ENCODE measurements around the gene LCA5L. TPM values are rescaled to one million over a fixed set of nuclear protein-coding genes. Genes with fewer than 3 reads are reported as not detected.

LCA5L gene
- total RNA-seq, 4 donors from 2014 or later: 2.3 to 7.9 (median 4.9) TPM

- Histone ChIP-seq H3K27me3 (no peaks in the 10 kb centered on the region), H3K36me3 (peaks cover 0 to 43% of the 10 kb centered on the region in 2 donors), H3K4me1 (no peaks in the 10 kb centered on the region), H3K9me3 (no peaks in the 10 kb centered on the region), H3K27ac (no peak overlapping the region), H3K4me3 (no peak overlapping the region)
- TF ChIP-seq CTCF (IDR thresholded peaks at IDR 0.05 in 4 of 5, conservative IDR thresholded peaks at IDR 0.05 in 1 of 5) (no peak), POLR2A (IDR thresholded peaks at IDR 0.05) (no peak)
- in situ Hi-C loops (cut with MboI; ENCODE audit: low sequenced_read_pairs in 4 of 4) (loop anchor here in 3 of 4 donors (10.0 to 25.0 kb wide), 2 partner anchors 73 to 211 kb away; partner anchors contain the start of gene PSMG1 (in 2 of the 3)), intact Hi-C loops (cut with DNase I; ENCODE audit: low total_unique reads) (no loop called here)
- ATAC-seq (no peak), DNase-seq (no peak)
Observed at GRCh38 chr21:39397646-39398385, 47.8 kb downstream of the LCA5L start.

- intact Hi-C loops (cut with DNase I; ENCODE audit: low total_unique reads): no loop called here
- H3K27me3 ChIP-seq: no peaks in the 10 kb centered on the region
- DNase-seq (no peak), ATAC-seq (no peak)
- no peak overlapping the region for H3K4me3 ChIP-seq
- TF ChIP-seq POLR2A (IDR thresholded peaks at IDR 0.05): no peak
- no peak for TF ChIP-seq CTCF (IDR thresholded peaks at IDR 0.05 in 4 of 5, conservative IDR thresholded peaks at IDR 0.05 in 1 of 5)
- in situ Hi-C loops (cut with MboI; ENCODE audit: low sequenced_read_pairs in 4 of 4): loop anchor here in 3 of 4 donors (10.0 to 25.0 kb wide), 2 partner anchors 68 to 206 kb away; partner anchors contain the start of gene PSMG1 (in 2 of the 3)
- no peak overlapping the region for H3K27ac ChIP-seq
- H3K9me3 ChIP-seq: no peaks in the 10 kb centered on the region
- peaks cover 0 to 57% of the 10 kb centered on the region in 2 donors for H3K36me3 ChIP-seq
- peaks cover 9% of the 10 kb centered on the region in 2 donors for H3K4me1 ChIP-seq
Observed at GRCh38 chr21:39392981-39393380, 52.6 kb downstream of the LCA5L start.

GRCh38 chr21:39390212-39390765, 55.3 kb downstream of the LCA5L start:
- H3K9me3 ChIP-seq: no peaks in the 10 kb centered on the region
- H3K27ac ChIP-seq: no peak overlapping the region
- no peaks in the 10 kb centered on the region for H3K27me3 ChIP-seq
- TF ChIP-seq POLR2A (IDR thresholded peaks at IDR 0.05): no peak
- TF ChIP-seq CTCF (IDR thresholded peaks at IDR 0.05 in 4 of 5, conservative IDR thresholded peaks at IDR 0.05 in 1 of 5): no peak
- H3K4me1 ChIP-seq: peaks cover 14 to 26% of the 10 kb centered on the region in 2 donors
- intact Hi-C loops (cut with DNase I; ENCODE audit: low total_unique reads) (no loop called here), in situ Hi-C loops (cut with MboI; ENCODE audit: low sequenced_read_pairs in 4 of 4) (loop anchor here in 3 of 4 donors (10.0 to 25.0 kb wide), 2 partner anchors 65 to 203 kb away; partner anchors contain the start of gene PSMG1 (in 2 of the 3))
- DNase-seq: no peak
- peaks cover 0 to 39% of the 10 kb centered on the region in 2 donors for H3K36me3 ChIP-seq
- no peak overlapping the region for H3K4me3 ChIP-seq
- no peak for ATAC-seq

GRCh38 chr21:39388811-39389155, 56.8 kb downstream of the LCA5L start:
- in situ Hi-C loops (cut with MboI; ENCODE audit: low sequenced_read_pairs in 4 of 4) (loop anchor here (5.0 to 25.0 kb wide), 5 partner anchors 36 to 201 kb away; partner anchors contain the start of genes BRWD1 (in 2 of the 4) and PSMG1 (in 2 of the 4)), intact Hi-C loops (cut with DNase I; ENCODE audit: low total_unique reads) (loop anchor here (1.0 to 5.0 kb wide), 3 partner anchors 39 to 206 kb away; partner anchors contain the start of genes BRWD1, HMGN1 and PSMG1)
- peak overlapping the region in 3 of 4 donors; percentile 79 to 86 (median 80) for H3K27ac ChIP-seq
- no peaks in the 10 kb centered on the region for H3K27me3 ChIP-seq
- TF ChIP-seq POLR2A (IDR thresholded peaks at IDR 0.05) (no peak), CTCF (IDR thresholded peaks at IDR 0.05 in 4 of 5, conservative IDR thresholded peaks at IDR 0.05 in 1 of 5) (peak in 1 of 5 experiments; percentile 2)
- ATAC-seq (no peak), DNase-seq (no peak)
- H3K9me3 ChIP-seq: no peaks in the 10 kb centered on the region
- H3K36me3 ChIP-seq: peaks cover 0 to 24% of the 10 kb centered on the region in 2 donors
- H3K4me1 ChIP-seq: peaks cover 14 to 26% of the 10 kb centered on the region in 2 donors
- H3K4me3 ChIP-seq: peak overlapping the region; percentile 50 to 69 (median 61)

All from gastrocnemius medialis (tissue), 4 donors.